Measurements from ENCODE around the gene VMP1. TPM values are rescaled to one million over a fixed set of nuclear protein-coding genes. Genes with fewer than 3 reads are reported as not detected.

Gene VMP1
- total and polyA plus RNA-seq, 2 donors (not counting 1 experiment from before 2014, with no cell fraction given) = 20.4 to 83.5 TPM

- WGBS (ENCODE audit: insufficient coverage) = 96% methylated on average over 3 of the region's 3 CpGs
Measured at GRCh38 chr17:59856859-59857794, 149.7 kb downstream of the VMP1 start.

More at GRCh38 chr17:59856859-59857794, 149.7 kb downstream of the VMP1 start:
- Histone ChIP-seq H3K4me2 (replicated peaks; ENCODE audit: low read depth, low read length, poor library complexity, severe bottlenecking) (no peak overlapping the region), H3K9me3 (ENCODE audit: control extremely low read depth in 1 of 3, control insufficient read depth in 2 of 3, insufficient read depth in 1 of 3, low read length in 2 of 3) (no peaks in the 10 kb centered on the region), H3K9ac (ENCODE audit: low read length) (no peak overlapping the region), H3K4me3 (ENCODE audit: control extremely low read depth in 1 of 5, extremely low read depth in 1 of 5, insufficient read depth in 1 of 5, low read depth in 2 of 5, low read length in 4 of 5) (no peak overlapping the region), H4K20me1 (ENCODE audit: control insufficient read depth, insufficient read depth, low read length, poor library complexity, severe bottlenecking) (no peaks in the 10 kb centered on the region), H3K36me3 (replicated peaks in 1 of 2; ENCODE audit: control extremely low read depth in 1 of 2, control insufficient read depth in 1 of 2, extremely low read depth in 1 of 2, insufficient read depth in 2 of 2, low read length in 1 of 2) (peaks cover 2 to 8% of the 10 kb centered on the region in 2 experiments), H3K27ac (ENCODE audit: low read length in 2 of 2) (no peak overlapping the region), H3K27me3 (replicated peaks in 1 of 4; ENCODE audit: control extremely low read depth in 1 of 4, control insufficient read depth in 3 of 4, insufficient read depth in 4 of 4, low read length in 3 of 4) (no peaks in the 10 kb centered on the region), H2AFZ (ENCODE audit: insufficient read depth, low read depth, low read length, poor library complexity, severe bottlenecking) (no peak overlapping the region), H3K4me1 (ENCODE audit: control insufficient read depth in 2 of 2, insufficient read depth in 2 of 2, low read length in 2 of 2) (peaks cover 0 to 5% of the 10 kb centered on the region in 2 donors), H3K79me2 (ENCODE audit: control insufficient read depth, insufficient read depth, low read length) (no peaks in the 10 kb centered on the region)
- TF ChIP-seq CTCF (IDR thresholded peaks at IDR 0.05) (no peak), EZH2 (IDR thresholded peaks at IDR 0.05; ENCODE audit: borderline replicate concordance, insufficient read depth, low read depth, low read length, poor library complexity, severe bottlenecking) (no peak)
- ChIA-PET POLR2A (no interaction called here), CTCF (interaction anchor here (0.7 to 3.1 kb wide), 6 partner anchors 11 to 98 kb away, joined by 3 to 9 read pairs (median 4); no protein-coding TSS in a partner anchor)
- intact Hi-C loops (cut with micrococcal nuclease) = no loop called here
- no peak overlapping the region for H3K27ac Mint-ChIP-seq
- ATAC-seq (ENCODE audit: low read depth) = no peak
- DNase-seq = no peak
- no peaks in the 10 kb centered on the region for H3K9me3 Mint-ChIP-seq (ENCODE audit: insufficient read depth)
- no peaks in the 10 kb centered on the region for H3K27me3 Mint-ChIP-seq
- peaks cover 7% of the 10 kb centered on the region for H3K4me1 Mint-ChIP-seq
- H3K4me3 Mint-ChIP-seq = no peak overlapping the region

Data from B cell (primary cell).